H1 (cell line): ENCODE results near the gene USP3. TPM values are rescaled to one million over a fixed set of nuclear protein-coding genes. Genes with fewer than 3 reads are reported as not detected.

ENCODE experiments used
- CTCF ChIA-PET: fragments of 300-600 bp; sonication (Branson Sonifier 250); formaldehyde crosslinking; loops from one replicate; lab custom pipeline; 2021; ENCODE audit not compliant: partially characterized antibody; lab: Charles Lee
- POLR2A ChIA-PET: fragments of 300-600 bp; sonication (Branson Sonifier 250); formaldehyde crosslinking; loops from one replicate; lab custom pipeline; 2021; ENCODE audit warnings: inconsistent platforms; ENCODE audit not compliant: partially characterized antibody; lab: Charles Lee
- DNase-seq, 2 experiments: peaks; one replicate each; pipeline versions ENCODE4 v3.0.0 to v3.0.0-alpha.2; 2010 to 2022; ENCODE audit warnings: low spot score in 2 of 2, low read depth in 1 of 2, mixed read lengths in 1 of 2
- FAIRE-seq: peaks from 2 replicates; lab custom pipeline; 2011; peaks lifted over from hg19 to GRCh38; lab: Jason Lieb, UNC
- H2AFZ ChIP-seq: 2 replicates; pipeline ENCODE4 v1.8.1; 2012; ENCODE audit warnings: low read length, inconsistent platforms
- H2AK5ac ChIP-seq: 2 replicates; pipeline ENCODE4 v1.6.1; 2013; ENCODE audit warnings: low read depth, low read length
- H2BK120ac ChIP-seq: replicated peaks from 2 replicates; pipeline ENCODE3; 2013; ENCODE audit warnings: low read depth, low read length, inconsistent platforms
- H2BK12ac ChIP-seq: 2 replicates; pipeline ENCODE4 v1.6.1; 2013; ENCODE audit warnings: low read depth, low read length
- H2BK15ac ChIP-seq: 2 replicates; pipeline ENCODE4 v1.6.1; 2013; ENCODE audit warnings: low read length
- H2BK20ac ChIP-seq: 2 replicates; pipeline ENCODE4 v1.6.1; 2013; ENCODE audit warnings: low read length
- H2BK5ac ChIP-seq: 2 replicates; pipeline ENCODE4 v1.6.1; 2013; ENCODE audit warnings: low read depth, low read length
- H3K14ac ChIP-seq: 2 replicates; pipeline ENCODE4 v1.6.1; 2013; ENCODE audit warnings: inconsistent platforms; ENCODE audit not compliant: insufficient read length
- H3K18ac ChIP-seq: 2 replicates; pipeline ENCODE4 v1.6.1; 2013; ENCODE audit warnings: low read length; ENCODE audit errors: extremely low read depth
- H3K23ac ChIP-seq: 2 replicates; pipeline ENCODE4 v1.6.1; 2013; ENCODE audit warnings: inconsistent platforms; ENCODE audit not compliant: insufficient read length
- H3K23me2 ChIP-seq: 2 replicates; pipeline ENCODE4 v1.6.1; 2013; ENCODE audit warnings: low read depth, low read length
- H3K27ac ChIP-seq: 2 replicates; pipeline ENCODE4 v1.6.1; 2011; ENCODE audit warnings: low read depth, low read length, inconsistent platforms
- H3K27me3 ChIP-seq, 4 experiments: replicated peaks in 1 of 4; 1 replicate in 1 of 4; 2 replicates in 3 of 4; pipeline versions ENCODE4 v1.6.1 to v1.8.1; 2011 to 2013; ENCODE audit warnings: low read length in 3 of 4, mild to moderate bottlenecking in 3 of 4, inconsistent platforms in 2 of 4, mixed read lengths in 2 of 4, moderate library complexity in 1 of 4; ENCODE audit not compliant: control insufficient read depth in 3 of 4, insufficient read depth in 3 of 4; ENCODE audit errors: extremely low read depth in 1 of 4
- H3K36me3 ChIP-seq, 4 experiments: 2 replicates each; pipeline versions ENCODE4 v1.6.1 to v1.8.1; 2011 to 2013; ENCODE audit warnings: mild to moderate bottlenecking in 4 of 4, low read length in 3 of 4, moderate library complexity in 2 of 4, control low read depth in 1 of 4, inconsistent platforms in 1 of 4; ENCODE audit not compliant: insufficient read depth in 4 of 4, control insufficient read depth in 2 of 4
- H3K4ac ChIP-seq: replicated peaks from 2 replicates; pipeline ENCODE3; 2013; ENCODE audit warnings: low read length, low read depth, mixed read lengths, inconsistent platforms; ENCODE audit not compliant: insufficient read length
- H3K4me1 ChIP-seq, 4 experiments: replicated peaks in 1 of 4; 1 replicate in 1 of 4; 2 replicates in 3 of 4; pipeline versions ENCODE4 v1.6.1 to v1.8.1; 2011 to 2013; ENCODE audit warnings: low read length in 3 of 4, inconsistent platforms in 2 of 4, mixed read lengths in 1 of 4; ENCODE audit not compliant: insufficient read depth in 4 of 4, control insufficient read depth in 3 of 4
- H3K4me2 ChIP-seq, 2 experiments: 2 replicates each; pipeline versions ENCODE4 v1.6.1 to v1.8.1; 2011 to 2013; ENCODE audit warnings: low read depth in 2 of 2, low read length in 2 of 2, control low read depth in 1 of 2, inconsistent platforms in 1 of 2, mild to moderate bottlenecking in 1 of 2; ENCODE audit not compliant: insufficient read depth in 1 of 2
- H3K4me3 ChIP-seq, 4 experiments: fragments of 200-600, 300-600 bp in 1 of 4; sonication (generic), shearing (Covaris generic), sonication (Bioruptor Twin) in 1 of 4; 2 replicates each; pipeline versions ENCODE4 v1.5.1 to v1.8.1; 2011 to 2016; ENCODE audit warnings: low read length in 4 of 4, low read depth in 3 of 4, control low read depth in 2 of 4, inconsistent platforms in 2 of 4, mild to moderate bottlenecking in 2 of 4, mixed read lengths in 1 of 4, moderate library complexity in 1 of 4; ENCODE audit not compliant: insufficient read depth in 2 of 4; ENCODE audit errors: extremely low read depth in 1 of 4
- H3K56ac ChIP-seq: replicated peaks from 2 replicates; pipeline ENCODE3; 2013; ENCODE audit warnings: low read depth, mild to moderate bottlenecking, mixed read lengths, low read length, inconsistent platforms; ENCODE audit not compliant: insufficient read length
- H3K79me1 ChIP-seq: 2 replicates; pipeline ENCODE4 v1.6.1; 2013; ENCODE audit warnings: low read depth, low read length, control low read depth
- H3K79me2 ChIP-seq, 2 experiments: 2 replicates each; pipeline versions ENCODE4 v1.6.1 to v1.8.1; 2012 to 2013; ENCODE audit warnings: low read length in 2 of 2, mild to moderate bottlenecking in 2 of 2, inconsistent platforms in 1 of 2; ENCODE audit not compliant: insufficient read depth in 2 of 2, control insufficient read depth in 1 of 2
- H3K9ac ChIP-seq, 4 experiments: replicated peaks in 1 of 4; 1 replicate in 1 of 4; 2 replicates in 3 of 4; pipeline versions ENCODE4 v1.6.1 to v1.8.1; 2011 to 2013; ENCODE audit warnings: low read depth in 3 of 4, low read length in 3 of 4, control low read depth in 2 of 4, mild to moderate bottlenecking in 2 of 4, moderate library complexity in 2 of 4, inconsistent platforms in 1 of 4; ENCODE audit errors: extremely low read depth in 1 of 4
- H3K9me3 ChIP-seq, 2 experiments: 2 replicates each; pipeline versions ENCODE4 v1.6.1 to v1.8.1; 2012 to 2013; ENCODE audit warnings: mild to moderate bottlenecking in 2 of 2, moderate library complexity in 2 of 2, control low read depth in 1 of 2, inconsistent platforms in 1 of 2, low read depth in 1 of 2, low read length in 1 of 2, mixed read lengths in 1 of 2; ENCODE audit not compliant: insufficient read depth in 2 of 2
- H4K20me1 ChIP-seq, 2 experiments: replicated peaks in 1 of 2; 2 replicates each; pipeline versions ENCODE3 to v1.8.1; 2011 to 2013; ENCODE audit warnings: inconsistent platforms in 2 of 2, low read length in 2 of 2, mild to moderate bottlenecking in 1 of 2; ENCODE audit not compliant: insufficient read depth in 2 of 2, control insufficient read depth in 1 of 2
- H4K5ac ChIP-seq: 2 replicates; pipeline ENCODE4 v1.6.1; 2013; ENCODE audit warnings: low read length, low read depth, mixed read lengths, inconsistent platforms; ENCODE audit not compliant: insufficient read length
- H4K8ac ChIP-seq: 2 replicates; pipeline ENCODE4 v1.8.0; 2013; ENCODE audit warnings: mild to moderate bottlenecking, moderate library complexity, low read length, inconsistent platforms; ENCODE audit not compliant: insufficient read depth; ENCODE audit errors: extremely low read depth
- H4K91ac ChIP-seq: replicated peaks from 2 replicates; pipeline ENCODE3; 2013; ENCODE audit warnings: low read length, mixed read lengths, inconsistent platforms; ENCODE audit not compliant: insufficient read length
- CTCF ChIP-seq, 3 experiments: IDR thresholded peaks; 1 replicate in 2 of 3; 2 replicates in 1 of 3; pipeline versions ENCODE4 v1.5.1 to v1.6.1; 2011; ENCODE audit warnings: low read length in 3 of 3, mild to moderate bottlenecking in 3 of 3, inconsistent platforms in 2 of 3, low read depth in 1 of 3, moderate library complexity in 1 of 3; ENCODE audit not compliant: insufficient read depth in 1 of 3; ENCODE audit errors: control extremely low read depth in 1 of 3
- RAD21 ChIP-seq, 2 experiments: IDR thresholded peaks in 1 of 2; conservative IDR thresholded peaks in 1 of 2; 2 replicates each; pipeline ENCODE4 v1.6.1; 2011; ENCODE audit warnings: low read depth in 2 of 2, low read length in 2 of 2, improper control_type of control experiment in 1 of 2, inconsistent platforms in 1 of 2, mild to moderate bottlenecking in 1 of 2, moderate library complexity in 1 of 2
- SIN3A ChIP-seq, 2 experiments: IDR thresholded peaks in 1 of 2; conservative IDR thresholded peaks in 1 of 2; 2 replicates each; pipeline ENCODE4 v1.6.1; 2011 to 2012; ENCODE audit warnings: low read length in 2 of 2, improper control_type of control experiment in 1 of 2, low read depth in 1 of 2, mild to moderate bottlenecking in 1 of 2
- SP1 ChIP-seq: IDR thresholded peaks from 2 replicates; pipeline ENCODE4 v1.6.1; 2011; ENCODE audit warnings: low read depth, low read length
- WGBS, 2 experiments: shearing (Covaris generic) in 1 of 2; methylation state at CpG; one replicate each; pipeline versions ENCODE4 v1.1.6 to v1.1.7; 2013 to 2015; ENCODE audit warnings: low lambda C conversion rate in 2 of 2, mixed read lengths in 2 of 2, inconsistent platforms in 1 of 2, low coverage in 1 of 2, missing lambda C conversion rate in 1 of 2; ENCODE audit not compliant: insufficient replicate concordance in 2 of 2, insufficient coverage in 1 of 2, insufficient read length in 1 of 2; ENCODE audit errors: extremely low coverage in 1 of 2, missing lambda C conversion rate in 1 of 2; 5-methylcytosine and 5-hydroxymethylcytosine counted together
- polyA plus RNA-seq, 7 experiments: library from polyadenylated mRNA; depleted of rRNA in 3 of 7; stranded (reverse) in 5 of 7; unstranded in 2 of 7; fragments of >200 nt in 5 of 7; fragments of 200-250 nt in 2 of 7; gene quantifications; 1 replicate in 5 of 7; 2 replicates in 1 of 7; 4 replicates in 1 of 7; pipeline versions ENCODE4 v1.2.1 to v1.2.3, GENCODE V29; 2011 to 2013; ENCODE audit warnings: missing spikeins in 2 of 7, mixed read lengths in 2 of 7
- total RNA-seq: library from RNA; stranded (reverse); fragmentation: NEBNext Ultra II Directional; extraction: Animal tissue kit (Norgen Biotek cat#: 25700); gene quantifications from 2 replicates; pipeline ENCODE4 v1.2.1, GENCODE V29; 2021

Gene USP3
- total and polyA plus RNA-seq, 2 of the 8 experiments (the other 6 are each of a cell fraction or from before 2014, with no cell fraction given): 15.5 to 16.2 TPM

GRCh38 chr15:63466378-63467192 lies 37.8 kb upstream of the USP3 start:
- H3K79me1 ChIP-seq: no peaks in the 10 kb centered on the region
- H3K9me3 ChIP-seq: no peaks in the 10 kb centered on the region
- POLR2A ChIA-PET: interaction anchor here (0.6 kb wide), 1 partner anchor 572 kb away, joined by 3 read pairs; no protein-coding TSS in a partner anchor
- 64% methylated on average over 8 of the region's 8 CpGs; no CpG with 5 or more reads in 1 of the 2 experiments for WGBS, 2 experiments
- no peak overlapping the region for H3K23ac ChIP-seq
- no peak overlapping the region for H2AFZ ChIP-seq
- H4K5ac ChIP-seq: no peak overlapping the region
- H2BK120ac ChIP-seq: no peak overlapping the region
- no peak overlapping the region for H2AK5ac ChIP-seq
- no peak overlapping the region for H3K18ac ChIP-seq
- no peak overlapping the region for H2BK5ac ChIP-seq
- H3K4me1 ChIP-seq: no peaks in the 10 kb centered on the region
- H3K4me2 ChIP-seq: no peak overlapping the region
- H3K79me2 ChIP-seq: no peaks in the 10 kb centered on the region
- no peaks in the 10 kb centered on the region for H4K20me1 ChIP-seq
- TF ChIP-seq SIN3A (conservative IDR thresholded peaks at IDR 0.05 in 1 of 2, IDR thresholded peaks at IDR 0.05 in 1 of 2; ENCODE audit: low read depth in 1 of 2, low read length in 2 of 2) (0 out of 4 replicates have a peak, but pooled peaks of 1 of the 2 experiments have one; percentile 35), CTCF (IDR thresholded peaks at IDR 0.05; ENCODE audit: control extremely low read depth in 1 of 3, insufficient read depth in 1 of 3, low read depth in 1 of 3, low read length in 3 of 3) (peak; percentile 18 to 84 (median 68)), RAD21 (IDR thresholded peaks at IDR 0.05 in 1 of 2, conservative IDR thresholded peaks at IDR 0.05 in 1 of 2; ENCODE audit: low read depth in 2 of 2, low read length in 2 of 2) (peak; percentile 86), SP1 (no peak)
- TF ChIP-seq, all 59 proteins: peak for 3
- no peak overlapping the region for H4K91ac ChIP-seq
- H4K8ac ChIP-seq: no peak overlapping the region
- no peak overlapping the region for H3K9ac ChIP-seq
- no peak overlapping the region for H2BK15ac ChIP-seq
- CTCF ChIA-PET: interaction anchor here (0.6 to 2.6 kb wide), 43 partner anchors 9 to 709 kb away, joined by 3 to 21 read pairs (median 4); partner anchors contain the start of gene FBXL22
- peak in 1 of 2 experiments; percentile 55 for DNase-seq
- no peaks in the 10 kb centered on the region for H3K36me3 ChIP-seq
- H3K4me3 ChIP-seq: no peak overlapping the region
- H2BK20ac ChIP-seq: no peak overlapping the region
- no peak overlapping the region for H3K14ac ChIP-seq
- H2BK12ac ChIP-seq: no peak overlapping the region
- no peaks in the 10 kb centered on the region for H3K27me3 ChIP-seq
- no peaks in the 10 kb centered on the region for H3K23me2 ChIP-seq
- FAIRE-seq: peak; percentile 78
- no peak overlapping the region for H3K4ac ChIP-seq
- H3K56ac ChIP-seq: no peak overlapping the region
- no peak overlapping the region for H3K27ac ChIP-seq
